HEK293 (cell line): Measurements from ENCODE around the gene PPT2.

Experiments used
- CTCF ChIA-PET: fragments of 350-600 bp; formaldehyde crosslinking; extraction: SDS; loops from one replicate; lab custom pipeline; 2021; ENCODE audit warnings: antibody characterized with exemption; lab: Yijun Ruan, JAX
- POLR2A ChIA-PET: fragments of 300-600 bp; formaldehyde crosslinking; extraction: SDS; loops from one replicate; lab custom pipeline; 2020; ENCODE audit warnings: antibody characterized with exemption, inconsistent platforms; lab: Yijun Ruan, JAX
- H3K27ac ChIP-seq: fragments of 200-500 bp; sonication (Bioruptor generic); 2 replicates; pipeline ENCODE4 v1.5.1; 2014; ENCODE audit warnings: low read depth, low read length, control low read depth, inconsistent platforms; ENCODE audit errors: extremely low read depth
- H3K36me3 ChIP-seq, 2 experiments: fragments of 200-500 bp in 1 of 2; sonication (Bioruptor generic) in 1 of 2; 1 replicate in 1 of 2; 2 replicates in 1 of 2; pipeline ENCODE4 v1.5.1; 2014 to 2017; ENCODE audit warnings: inconsistent platforms in 2 of 2, low read length in 2 of 2; ENCODE audit not compliant: control insufficient read depth in 2 of 2, insufficient read depth in 1 of 2
- H3K4me1 ChIP-seq: fragments of 200-500 bp; sonication (Bioruptor generic); 2 replicates; pipeline ENCODE4 v1.5.1; 2014; ENCODE audit warnings: mild to moderate bottlenecking, low read length, inconsistent platforms; ENCODE audit not compliant: control insufficient read depth, insufficient read depth
- H3K4me3 ChIP-seq: 2 replicates; pipeline ENCODE4 v1.5.1; 2011; ENCODE audit warnings: low read depth, mild to moderate bottlenecking, control low read depth, low read length, moderate library complexity
- H3K9me3 ChIP-seq: fragments of 200-500 bp; sonication (Bioruptor generic); 2 replicates; pipeline ENCODE4 v1.5.1; 2014; ENCODE audit warnings: low read depth, low read length, inconsistent platforms; ENCODE audit not compliant: control insufficient read depth, insufficient read depth
- KLF10 ChIP-seq: fragments of 450-650 bp; IDR thresholded peaks from 2 replicates; pipeline ENCODE4 v1.5.1; 2018; ENCODE audit warnings: missing biosample characterization, mild to moderate bottlenecking, missing genetic modification characterization
- MEIS1 ChIP-seq: sonication (generic); formaldehyde crosslinking; IDR thresholded peaks from 2 replicates; pipeline ENCODE4 v1.8.1; 2022; ENCODE audit warnings: missing genetic modification reagents, mild to moderate bottlenecking, borderline replicate concordance
- MYNN ChIP-seq: fragments of 450-650 bp; formaldehyde crosslinking; IDR thresholded peaks from 2 replicates; pipeline ENCODE4 v1.5.1; 2016; ENCODE audit warnings: missing biosample characterization, missing genetic modification characterization, borderline replicate concordance
- MZF1 ChIP-seq: fragments of 450-650 bp; formaldehyde crosslinking; IDR thresholded peaks from 2 replicates; pipeline ENCODE4 v1.5.1; 2017; ENCODE audit warnings: missing biosample characterization, missing genetic modification characterization, borderline replicate concordance
- OSR2 ChIP-seq: fragments of 450-650 bp; formaldehyde crosslinking; IDR thresholded peaks from 2 replicates; pipeline ENCODE4 v1.5.1; 2016; ENCODE audit warnings: missing biosample characterization, missing genetic modification characterization
- PRDM6 ChIP-seq: fragments of 450-650 bp; formaldehyde crosslinking; IDR thresholded peaks from 2 replicates; pipeline ENCODE4 v1.5.1; 2017; ENCODE audit warnings: missing biosample characterization, missing genetic modification characterization
- TCF7L2 ChIP-seq: IDR thresholded peaks from 2 replicates; pipeline ENCODE4 v1.6.1; 2011; ENCODE audit warnings: low read depth, mild to moderate bottlenecking, inconsistent platforms, low read length, moderate library complexity, borderline replicate concordance
- ZBTB49 ChIP-seq: fragments of 450-650 bp; formaldehyde crosslinking; IDR thresholded peaks from 2 replicates; pipeline ENCODE4 v1.5.1; 2016; ENCODE audit warnings: missing biosample characterization, missing genetic modification characterization, low read depth
- ZBTB8A ChIP-seq: fragments of 450-650 bp; formaldehyde crosslinking; IDR thresholded peaks from 2 replicates; pipeline ENCODE4 v1.5.1; 2016; ENCODE audit warnings: missing biosample characterization, missing genetic modification characterization
- ZIC2 ChIP-seq: fragments of 450-650 bp; formaldehyde crosslinking; IDR thresholded peaks from 2 replicates; pipeline ENCODE4 v1.5.1; 2016; ENCODE audit warnings: missing biosample characterization, missing genetic modification characterization
- ZNF223 ChIP-seq: fragments of 450-650 bp; formaldehyde crosslinking; IDR thresholded peaks from 2 replicates; pipeline ENCODE4 v1.5.1; 2016; ENCODE audit warnings: missing biosample characterization, missing genetic modification characterization
- ZNF239 ChIP-seq: fragments of 450-650 bp; formaldehyde crosslinking; IDR thresholded peaks from 2 replicates; pipeline ENCODE4 v1.5.1; 2016; ENCODE audit warnings: missing biosample characterization, missing genetic modification characterization
- ZNF324 ChIP-seq: fragments of 450-650 bp; formaldehyde crosslinking; IDR thresholded peaks from 2 replicates; pipeline ENCODE4 v1.5.1; 2016; ENCODE audit warnings: missing biosample characterization, missing genetic modification characterization
- ZNF416 ChIP-seq: fragments of 450-650 bp; formaldehyde crosslinking; IDR thresholded peaks from 2 replicates; pipeline ENCODE4 v1.5.1; 2016; ENCODE audit warnings: missing biosample characterization, missing genetic modification characterization
- ZNF433 ChIP-seq: fragments of 450-650 bp; formaldehyde crosslinking; IDR thresholded peaks from 2 replicates; pipeline ENCODE4 v1.5.1; 2016; ENCODE audit warnings: missing biosample characterization, missing genetic modification characterization, low read depth
- ZNF488 ChIP-seq: fragments of 450-650 bp; formaldehyde crosslinking; IDR thresholded peaks from 2 replicates; pipeline ENCODE4 v1.5.1; 2016; ENCODE audit warnings: missing biosample characterization, missing genetic modification characterization
- ZNF529 ChIP-seq: fragments of 450-650 bp; formaldehyde crosslinking; IDR thresholded peaks from 2 replicates; pipeline ENCODE4 v1.5.1; 2017; ENCODE audit warnings: missing genetic modification characterization, missing biosample characterization; ENCODE audit not compliant: insufficient replicate concordance
- ZNF626 ChIP-seq: fragments of 450-650 bp; sonication (Bioruptor Pico); formaldehyde crosslinking; IDR thresholded peaks from 2 replicates; pipeline ENCODE4 v1.5.1; 2018; ENCODE audit warnings: missing biosample characterization, missing genetic modification characterization, inconsistent platforms
- ZNF692 ChIP-seq: fragments of 450-650 bp; formaldehyde crosslinking; IDR thresholded peaks from 2 replicates; pipeline ENCODE4 v1.5.1; 2016; ENCODE audit warnings: missing biosample characterization, missing genetic modification characterization
- ZNF768 ChIP-seq: fragments of 450-650 bp; formaldehyde crosslinking; IDR thresholded peaks from 2 replicates; pipeline ENCODE4 v1.5.1; 2018; ENCODE audit warnings: missing biosample characterization, mild to moderate bottlenecking, missing genetic modification characterization
- ZSCAN4 ChIP-seq: fragments of 450-650 bp; formaldehyde crosslinking; IDR thresholded peaks from 2 replicates; pipeline ENCODE4 v1.5.1; 2017; ENCODE audit warnings: missing biosample characterization, missing genetic modification characterization

PPT2 gene

GRCh38 chr6:32178547-32179440 is 24.9 kb downstream of the PPT2 start (continued):
- TF ChIP-seq ZBTB8A (tag by site-specific recombination), result peak; percentile 38; the same call in 1 of the 2 replicates

GRCh38 chr6:32179766-32180405 is 25.9 kb downstream of the PPT2 start:
- Histone ChIP-seq H3K27ac (no peak overlapping the region), H3K9me3 (no peaks in the 10 kb centered on the region), H3K36me3 (peaks cover 0 to 46% of the 10 kb centered on the region in 2 experiments; a peak in 2 of 3 replicates), H3K4me1 (peaks cover 14% of the 10 kb centered on the region), H3K4me3 (no peak overlapping the region)
- TF ChIP-seq ZIC2 (tag by site-specific recombination), result no peak
- TF ChIP-seq TCF7L2, result no peak
- TF ChIP-seq ZNF529 (tag by site-specific recombination), result no peak
- TF ChIP-seq ZNF626 (tag by site-specific recombination), result no peak
- TF ChIP-seq ZNF768 (tag by site-specific recombination), result no peak
- no peak for TF ChIP-seq ZNF488 (tag by site-specific recombination)
- TF ChIP-seq ZNF239 (tag by site-specific recombination), result no peak
- no peak for TF ChIP-seq ZNF433 (tag by site-specific recombination)
- no peak for TF ChIP-seq ZNF692
- no peak for TF ChIP-seq ZSCAN4 (tag by site-specific recombination)
- no peak for TF ChIP-seq ZNF416 (tag by site-specific recombination)
- no peak for TF ChIP-seq ZNF324 (tag by site-specific recombination)
- no peak for TF ChIP-seq KLF10 (tag by site-specific recombination)
- no peak for TF ChIP-seq ZBTB49 (tag by site-specific recombination)
- TF ChIP-seq MZF1 (tag by site-specific recombination), result no peak
- no peak for TF ChIP-seq OSR2 (tag by site-specific recombination)
- no peak for TF ChIP-seq ZNF223 (tag by site-specific recombination)
- no peak for TF ChIP-seq MEIS1 (CRISPR knock-in tag)
- TF ChIP-seq PRDM6 (tag by site-specific recombination), result no peak
- TF ChIP-seq MYNN (tag by site-specific recombination), result no peak
- ChIA-PET POLR2A (interaction anchor here (0.8 to 1.6 kb wide), 7 partner anchors 9 to 788 kb away, joined by 3 to 10 read pairs (median 5); partner anchors contain the start of genes BRD2, HSPA1B and PBX2), CTCF (interaction anchor here (1.6 kb wide), 1 partner anchor 16 kb away, joined by 9 read pairs; no protein-coding TSS in a partner anchor)
